ENCODE results near the gene ID4.
A peak's percentile ranks its signal among the peaks of the same experiment; 100 is the strongest.

Gene ID4

DNA sequence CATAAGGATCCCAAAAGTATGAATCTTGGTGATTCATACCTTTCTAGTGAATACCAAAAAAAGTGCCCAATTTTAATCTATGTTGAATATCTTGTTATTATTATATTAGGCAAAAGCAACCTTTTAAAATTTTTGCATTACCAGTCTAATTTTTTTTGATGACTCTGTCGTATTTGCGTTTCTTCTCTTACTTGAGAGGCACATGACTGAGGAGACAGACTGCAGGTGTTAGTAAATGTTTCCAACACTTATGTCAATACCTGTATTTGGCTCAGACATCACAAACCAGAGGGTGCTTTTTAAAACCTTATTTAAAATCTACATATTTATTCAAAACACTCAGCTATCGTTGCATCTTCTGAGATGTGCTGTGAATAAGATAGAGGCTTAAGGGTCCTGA, 27.1 kb downstream of the ID4 start:
- DNase-seq = peak; percentile 35

DNA sequence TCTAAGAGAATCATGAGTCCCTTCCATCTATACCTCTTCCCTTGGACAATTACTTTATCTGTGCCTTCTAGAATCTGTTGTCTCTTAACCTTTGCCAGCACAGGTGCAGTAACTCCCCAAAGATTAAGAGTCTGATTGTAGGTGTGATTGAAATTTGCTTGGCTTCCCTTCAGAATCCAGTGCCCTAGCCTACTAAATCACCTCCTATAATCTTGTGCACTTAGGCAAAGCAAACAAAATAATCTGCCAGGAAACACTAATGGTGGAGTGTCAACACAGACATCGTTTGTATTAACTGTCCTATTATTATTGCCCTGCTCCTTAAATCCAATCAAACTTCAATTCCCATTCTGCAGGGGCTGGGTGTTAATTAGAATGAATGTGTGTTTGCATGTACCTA, 28.0 kb downstream of the ID4 start:
- peak; percentile 87 for DNase-seq

DNA sequence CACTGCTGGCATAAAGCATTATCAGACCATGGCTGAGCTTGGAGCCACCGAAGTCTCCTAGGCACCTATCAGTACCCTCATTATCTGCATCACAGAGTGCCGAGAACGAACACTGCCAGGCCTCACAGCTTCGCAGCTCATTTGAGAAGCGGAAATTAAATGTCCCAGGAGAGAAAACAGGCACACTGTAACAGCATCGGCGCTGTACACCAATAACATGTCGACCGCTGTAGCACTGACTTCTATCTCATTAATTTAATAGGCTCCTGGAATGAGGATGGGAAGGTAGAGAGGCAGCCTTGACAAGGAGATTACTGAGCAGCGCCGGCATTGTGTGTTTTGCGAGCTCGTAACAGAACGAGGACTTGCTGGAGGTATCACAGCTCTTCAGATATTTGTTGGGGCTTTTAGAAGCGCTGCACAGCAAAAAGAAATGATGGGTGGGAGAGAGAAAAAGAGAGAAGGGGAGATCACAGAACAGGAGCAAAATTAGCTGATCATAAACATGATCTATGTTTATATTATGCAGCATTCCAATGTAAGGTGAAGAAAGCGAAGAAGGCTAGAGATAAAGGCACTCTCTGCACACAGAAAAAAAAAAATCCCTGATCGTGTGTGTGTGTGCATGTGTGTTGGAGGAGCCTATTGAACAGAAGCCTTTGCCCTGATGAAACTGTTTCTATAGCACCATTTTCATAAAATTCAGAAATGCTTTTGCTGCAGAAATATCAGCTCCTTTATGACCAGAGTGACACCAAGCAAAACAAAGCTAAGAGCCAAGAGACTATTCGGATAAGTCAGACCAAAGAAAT, 29.2 kb downstream of the ID4 start:
- DNase-seq = peak; percentile 55

DNA sequence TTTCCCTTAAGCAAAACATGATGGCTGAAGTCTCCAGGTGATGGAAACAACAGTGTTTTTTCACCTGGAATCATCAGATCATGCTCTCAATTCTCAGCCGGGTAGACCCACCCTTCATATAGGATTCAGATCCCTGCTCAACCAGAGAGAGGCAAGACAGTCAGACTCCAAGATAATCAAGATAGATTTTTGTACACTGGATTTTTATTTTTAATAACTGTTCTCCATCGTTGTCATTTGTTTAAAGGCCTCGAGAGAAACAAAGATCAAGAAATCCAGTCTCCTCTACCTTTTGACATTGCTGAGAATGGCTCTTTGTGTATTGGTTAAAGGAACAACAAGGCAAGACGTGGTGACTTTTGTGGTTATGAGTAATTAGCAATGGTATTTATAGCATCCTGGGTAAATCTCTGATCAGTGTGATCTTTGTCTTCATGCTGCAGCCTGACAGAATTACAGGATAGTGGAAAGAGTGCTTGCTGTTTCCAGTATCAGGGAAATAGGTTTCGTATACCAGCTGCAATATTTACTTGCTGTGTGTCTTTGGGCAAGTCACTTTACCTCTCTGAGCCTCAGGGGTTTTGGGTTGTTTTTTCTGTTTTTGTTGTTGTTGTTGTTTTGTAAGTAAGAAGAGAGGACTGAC, 29.9 kb downstream of the ID4 start:
- DNase-seq = no peak

DNA sequence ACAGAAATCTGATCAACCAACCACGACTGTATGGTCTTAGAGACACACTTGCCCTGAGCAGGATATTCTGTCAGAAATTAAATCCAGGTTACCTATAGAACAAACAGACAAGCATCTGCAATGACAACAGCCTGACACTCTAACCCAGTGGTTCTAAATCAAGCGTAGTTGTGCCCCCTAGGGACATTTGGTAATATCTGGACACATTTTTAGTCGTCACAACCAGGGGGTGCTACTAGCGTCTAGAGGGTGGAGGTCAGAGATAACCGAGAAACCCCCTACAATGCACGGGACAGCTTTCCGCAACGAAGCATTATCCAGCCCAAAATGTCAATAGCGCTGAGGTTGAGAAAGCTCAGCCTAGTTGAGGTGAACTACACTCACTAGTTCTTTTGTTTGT, 32.3 kb downstream of the ID4 start:
- no peak for DNase-seq

DNA sequence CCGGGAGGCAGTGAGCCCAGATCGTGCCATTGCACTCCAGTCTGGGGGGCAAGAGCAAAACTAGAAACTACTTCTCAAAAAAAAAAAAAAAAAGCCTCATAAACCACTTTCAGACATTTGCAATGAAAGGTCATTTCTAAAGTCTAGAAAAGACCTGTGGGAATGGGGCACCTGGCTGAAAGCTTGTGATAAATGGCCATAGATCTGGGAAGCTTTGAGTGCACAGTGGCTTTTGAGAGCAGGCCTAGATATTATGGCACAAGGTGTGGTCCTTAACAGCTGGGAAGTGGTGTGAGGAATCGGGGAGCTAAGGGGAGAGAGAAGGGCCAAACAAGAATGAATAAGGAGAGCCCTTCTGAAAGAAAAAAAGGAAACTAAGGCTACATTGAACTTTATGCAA, 33.2 kb downstream of the ID4 start:
- no peak for DNase-seq

DNA sequence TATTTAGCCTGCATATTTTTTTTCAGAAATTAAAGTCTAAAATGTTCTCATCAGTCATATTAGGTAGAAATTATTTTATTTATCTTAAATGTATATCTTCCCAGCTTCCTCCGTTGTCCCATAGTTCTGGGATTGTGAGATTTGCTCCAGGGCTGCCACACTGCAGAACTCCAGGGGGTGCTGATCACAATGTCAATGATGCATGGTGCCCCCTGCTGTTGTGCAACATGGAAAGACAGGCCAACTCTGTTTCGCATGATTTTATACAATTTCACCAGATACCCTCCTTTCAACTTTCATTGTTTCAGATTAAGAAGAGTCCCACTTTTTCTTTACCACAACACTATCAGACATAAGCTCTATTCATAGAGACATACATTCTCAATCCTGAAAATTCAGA, 35.9 kb downstream of the ID4 start:
- no peak for DNase-seq

DNA sequence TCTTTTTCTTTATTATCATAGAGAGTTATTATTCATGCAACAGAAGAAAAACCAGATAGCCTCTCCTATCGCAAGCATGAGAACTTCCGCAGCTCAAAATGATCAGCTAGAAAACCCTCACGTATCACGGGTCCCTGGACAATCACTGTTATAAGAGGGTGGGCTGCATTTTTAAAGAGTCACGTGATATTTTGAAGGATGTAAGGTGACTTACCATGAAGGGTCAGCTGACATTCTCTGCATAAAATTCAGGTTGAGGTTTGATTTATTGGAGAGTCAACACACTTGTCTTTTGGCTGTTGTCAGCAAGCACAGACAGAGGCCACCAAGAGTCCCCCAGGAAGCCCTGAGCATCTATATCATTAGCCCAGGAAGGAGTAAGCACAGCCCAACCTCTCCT, 39.5 kb downstream of the ID4 start:
- no peak for DNase-seq

DNA sequence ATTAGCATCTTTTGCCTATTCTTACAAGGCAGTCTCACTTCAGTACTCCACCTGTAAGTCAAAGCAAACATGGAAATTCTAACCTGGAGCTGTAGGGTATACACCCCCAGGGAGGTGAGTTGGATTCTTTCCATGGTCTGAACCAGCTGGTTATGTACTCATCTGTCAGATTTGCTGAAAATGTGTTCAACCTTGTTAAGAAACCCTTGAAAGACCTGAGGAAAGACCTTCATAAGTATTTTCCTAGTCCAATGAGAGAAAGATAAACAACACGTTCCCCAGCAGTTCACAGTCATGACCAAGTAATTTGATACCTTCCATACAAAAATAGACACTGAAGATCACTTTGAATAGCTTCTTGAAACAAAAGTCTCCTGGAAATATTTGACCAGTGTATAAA, 42.5 kb downstream of the ID4 start:
- peak; percentile 38 for DNase-seq

DNA sequence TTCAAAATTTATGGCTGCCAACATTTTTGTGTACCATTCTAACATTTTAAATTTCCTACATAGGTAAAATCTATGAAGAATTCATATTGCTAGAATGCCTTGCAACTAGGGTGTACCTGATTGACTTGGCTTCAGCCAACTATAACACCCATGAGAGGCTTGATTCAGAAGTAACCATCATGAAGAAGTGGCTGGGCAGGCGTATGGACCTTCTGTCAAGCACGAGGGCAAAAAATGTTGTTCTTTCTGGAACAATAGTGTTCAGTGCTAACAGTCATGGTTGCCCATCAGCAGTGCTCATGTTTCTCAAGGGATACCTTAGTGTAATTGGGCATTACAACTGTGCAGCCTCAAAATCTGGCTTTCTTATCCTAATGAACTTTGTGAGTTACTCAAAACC, 42.9 kb downstream of the ID4 start:
- no peak for DNase-seq

DNA sequence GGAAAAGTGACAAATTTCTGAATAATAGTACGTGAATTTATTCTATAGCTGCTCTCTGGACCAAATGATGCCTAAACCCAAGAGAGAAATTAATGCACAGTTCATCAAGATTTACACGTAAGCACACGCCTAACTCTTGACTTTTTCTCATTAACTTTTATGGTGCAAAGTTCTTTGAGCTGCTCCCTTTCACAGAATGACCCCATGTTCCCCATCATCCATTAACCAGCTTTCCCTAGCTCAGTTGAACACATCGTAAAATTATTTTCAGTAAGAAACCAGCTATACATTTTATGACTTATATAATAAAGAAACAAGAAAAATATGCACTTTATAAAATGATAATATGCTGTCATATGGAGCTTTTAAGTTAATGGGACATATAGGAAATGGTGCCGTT, 54.3 kb downstream of the ID4 start:
- no peak for DNase-seq
